ENCODE measurements around the gene DCUN1D2. TPM values are rescaled to one million over a fixed set of nuclear protein-coding genes. Genes with fewer than 3 reads are reported as not detected.

Gene DCUN1D2
- total and polyA plus RNA-seq, 3 donors from 2014 or later = 16.3 to 78.5 (median 65.9) TPM

GRCh38 chr13:113415825-113416224 lies 74.7 kb downstream of the DCUN1D2 start:
- Histone ChIP-seq H3K27ac (no peak overlapping the region), H3K4me3 (no peak overlapping the region), H3K36me3 (ENCODE audit: low read depth, missing control alignments) (no peaks in the 10 kb centered on the region), H3K27me3 (no peaks in the 10 kb centered on the region), H3K9me3 (no peaks in the 10 kb centered on the region), H3K4me1 (no peaks in the 10 kb centered on the region)
- WGBS, 2 donors = 72 to 86% methylated on average over 7 to 8 of the region's 8 CpGs
- no peak for DNase-seq
- TF ChIP-seq POLR2A (IDR thresholded peaks at IDR 0.05) = no peak
- no peak for TF ChIP-seq CTCF (IDR thresholded peaks at IDR 0.05)
- intact Hi-C loops (cut with DNase I; ENCODE audit: low total_unique reads) = no loop called here

GRCh38 chr13:113415032-113415431 lies 75.5 kb downstream of the DCUN1D2 start:
- WGBS, 2 donors = 93 to 95% methylated on average over 7 to 15 of the region's 15 CpGs
- no peak overlapping the region for H3K4me3 ChIP-seq
- no peaks in the 10 kb centered on the region for H3K36me3 ChIP-seq (ENCODE audit: low read depth, missing control alignments)
- no peak for TF ChIP-seq POLR2A (IDR thresholded peaks at IDR 0.05)
- TF ChIP-seq CTCF (IDR thresholded peaks at IDR 0.05) = no peak
- intact Hi-C loops (cut with DNase I; ENCODE audit: low total_unique reads) = no loop called here
- no peaks in the 10 kb centered on the region for H3K4me1 ChIP-seq
- no peaks in the 10 kb centered on the region for H3K9me3 ChIP-seq
- no peak for DNase-seq
- H3K27me3 ChIP-seq = no peaks in the 10 kb centered on the region
- no peak overlapping the region for H3K27ac ChIP-seq

GRCh38 chr13:113414335-113414734 lies 76.2 kb downstream of the DCUN1D2 start:
- Histone ChIP-seq H3K4me3 (no peak overlapping the region), H3K36me3 (ENCODE audit: low read depth, missing control alignments) (no peaks in the 10 kb centered on the region), H3K27me3 (no peaks in the 10 kb centered on the region), H3K4me1 (no peaks in the 10 kb centered on the region), H3K9me3 (no peaks in the 10 kb centered on the region), H3K27ac (no peak overlapping the region)
- no peak for DNase-seq
- TF ChIP-seq CTCF (IDR thresholded peaks at IDR 0.05) (no peak), POLR2A (IDR thresholded peaks at IDR 0.05) (no peak)
- intact Hi-C loops (cut with DNase I; ENCODE audit: low total_unique reads) = no loop called here
- 84 to 91% methylated on average over 8 of the region's 8 CpGs for WGBS, 2 donors

- Histone ChIP-seq H3K4me3 (no peak overlapping the region), H3K36me3 (ENCODE audit: low read depth, missing control alignments) (no peaks in the 10 kb centered on the region), H3K9me3 (no peaks in the 10 kb centered on the region), H3K27ac (no peak overlapping the region), H3K27me3 (no peaks in the 10 kb centered on the region), H3K4me1 (no peaks in the 10 kb centered on the region)
- no peak for DNase-seq
- 53 to 100% methylated on average over 1 to 9 of the region's 9 CpGs for WGBS, 2 donors
- intact Hi-C loops (cut with DNase I; ENCODE audit: low total_unique reads) = no loop called here
- no peak for TF ChIP-seq POLR2A (IDR thresholded peaks at IDR 0.05)
These were observed 76.6 kb downstream of the DCUN1D2 start for GRCh38 chr13:113413898-113414282.

- intact Hi-C loops (cut with DNase I; ENCODE audit: low total_unique reads) = no loop called here
- H3K27ac ChIP-seq = no peak overlapping the region
- no peak for DNase-seq
- no peaks in the 10 kb centered on the region for H3K36me3 ChIP-seq (ENCODE audit: low read depth, missing control alignments)
- H3K27me3 ChIP-seq = no peaks in the 10 kb centered on the region
- H3K9me3 ChIP-seq = no peaks in the 10 kb centered on the region
- TF ChIP-seq POLR2A (IDR thresholded peaks at IDR 0.05) (no peak), CTCF (IDR thresholded peaks at IDR 0.05) (no peak)
- WGBS, 2 donors = 87 to 95% methylated on average over 18 to 31 of the region's 32 CpGs
- H3K4me1 ChIP-seq = no peaks in the 10 kb centered on the region
- H3K4me3 ChIP-seq = no peak overlapping the region
These were observed 77.2 kb downstream of the DCUN1D2 start for GRCh38 chr13:113413178-113413897.

Measured in testis (tissue), 3 donors.